H9 (cell line): ENCODE data around the gene CDYL. TPM values are rescaled to one million over a fixed set of nuclear protein-coding genes. Genes with fewer than 3 reads are reported as not detected.

Source experiments
- DNase-seq: peaks from one replicate; pipeline ENCODE4 v3.0.0-alpha.2; 2017
- H2AFZ ChIP-seq: one replicate; pipeline ENCODE4 v1.6.1; 2013; ENCODE audit warnings: mild to moderate bottlenecking, low read length, control low read depth, moderate library complexity
- H2AK5ac ChIP-seq: 2 replicates; pipeline ENCODE4 v1.6.1; 2013; ENCODE audit warnings: low read length, control low read depth, mixed read lengths; ENCODE audit not compliant: insufficient read length
- H2BK120ac ChIP-seq: one replicate; pipeline ENCODE4 v1.6.1; 2013; ENCODE audit warnings: low read depth, mild to moderate bottlenecking, low read length, control low read depth, inconsistent platforms; ENCODE audit not compliant: poor library complexity, severe bottlenecking
- H2BK12ac ChIP-seq: 2 replicates; pipeline ENCODE4 v1.6.1; 2013; ENCODE audit warnings: low read length, control low read depth, mixed read lengths, low read depth; ENCODE audit not compliant: insufficient read length
- H2BK15ac ChIP-seq: 2 replicates; pipeline ENCODE4 v1.6.1; 2013; ENCODE audit warnings: low read depth, low read length, control low read depth
- H2BK20ac ChIP-seq: one replicate; pipeline ENCODE4 v1.6.1; 2013; ENCODE audit warnings: low read depth, mild to moderate bottlenecking, low read length, control low read depth, inconsistent platforms; ENCODE audit not compliant: poor library complexity, severe bottlenecking
- H2BK5ac ChIP-seq: 2 replicates; pipeline ENCODE4 v1.6.1; 2013; ENCODE audit warnings: low read length, control low read depth, mixed read lengths; ENCODE audit not compliant: insufficient read length
- H3K14ac ChIP-seq: 2 replicates; pipeline ENCODE4 v1.6.1; 2013; ENCODE audit warnings: low read length, control low read depth; ENCODE audit not compliant: insufficient read depth
- H3K18ac ChIP-seq: 2 replicates; pipeline ENCODE4 v1.6.1; 2013; ENCODE audit warnings: low read depth, mild to moderate bottlenecking, mixed read lengths, low read length, control low read depth; ENCODE audit not compliant: insufficient read length
- H3K23ac ChIP-seq: 2 replicates; pipeline ENCODE4 v1.6.1; 2013; ENCODE audit warnings: low read length, control low read depth, mixed read lengths, low read depth; ENCODE audit not compliant: insufficient read length
- H3K23me2 ChIP-seq: 2 replicates; pipeline ENCODE4 v1.6.1; 2013; ENCODE audit warnings: low read depth, mild to moderate bottlenecking, mixed read lengths, low read length, control low read depth; ENCODE audit not compliant: insufficient read length, poor library complexity, severe bottlenecking
- H3K27ac ChIP-seq: 2 replicates; pipeline ENCODE4 v1.5.1; 2013; ENCODE audit warnings: low read length, control low read depth, mixed read lengths, low read depth; ENCODE audit not compliant: insufficient read length
- H3K27me3 ChIP-seq: 2 replicates; pipeline ENCODE4 v1.6.1; 2013; ENCODE audit warnings: low read length, control low read depth, inconsistent platforms; ENCODE audit not compliant: insufficient read depth
- H3K4ac ChIP-seq: 2 replicates; pipeline ENCODE4 v1.6.1; 2013; ENCODE audit warnings: low read depth, mild to moderate bottlenecking, control low read depth, inconsistent platforms, low read length, moderate library complexity
- H3K4me1 ChIP-seq: 2 replicates; pipeline ENCODE4 v1.6.1; 2013; ENCODE audit warnings: low read length, control low read depth, inconsistent platforms; ENCODE audit not compliant: insufficient read depth
- H3K4me2 ChIP-seq: 2 replicates; pipeline ENCODE4 v1.6.1; 2013; ENCODE audit warnings: low read length, control low read depth, mixed read lengths; ENCODE audit not compliant: insufficient read length, insufficient read depth
- H3K56ac ChIP-seq: 2 replicates; pipeline ENCODE4 v1.6.1; 2013; ENCODE audit warnings: low read depth, mild to moderate bottlenecking, mixed read lengths, low read length, control low read depth; ENCODE audit not compliant: insufficient read length
- H3K79me1 ChIP-seq: 2 replicates; pipeline ENCODE4 v1.6.1; 2013; ENCODE audit warnings: low read depth, mild to moderate bottlenecking, moderate library complexity, low read length, control low read depth, inconsistent platforms; ENCODE audit not compliant: insufficient read depth, poor library complexity, severe bottlenecking
- H3K79me2 ChIP-seq: 2 replicates; pipeline ENCODE4 v1.6.1; 2013; ENCODE audit warnings: low read length, control low read depth, inconsistent platforms; ENCODE audit not compliant: insufficient read depth
- H3K9ac ChIP-seq: 2 replicates; pipeline ENCODE4 v1.6.1; 2013; ENCODE audit warnings: low read length, control low read depth, mixed read lengths; ENCODE audit not compliant: insufficient read length; ENCODE audit errors: extremely low read depth
- H3K9me3 ChIP-seq: one replicate; pipeline ENCODE4 v1.6.1; 2013; ENCODE audit warnings: low read depth, low read length, inconsistent platforms; ENCODE audit not compliant: control insufficient read depth
- H3T11ph ChIP-seq: one replicate; pipeline ENCODE4 v1.6.1; 2013; ENCODE audit warnings: mild to moderate bottlenecking, low read length, control low read depth, inconsistent platforms
- H4K20me1 ChIP-seq: one replicate; pipeline ENCODE4 v1.6.1; 2013; ENCODE audit not compliant: control insufficient read depth, insufficient read length, insufficient read depth
- H4K5ac ChIP-seq: 2 replicates; pipeline ENCODE4 v1.6.1; 2013; ENCODE audit warnings: low read depth, mild to moderate bottlenecking, mixed read lengths, low read length, control low read depth; ENCODE audit not compliant: insufficient read length
- H4K8ac ChIP-seq: replicated peaks from 2 replicates; pipeline ENCODE4 v1.6.1; 2013; ENCODE audit warnings: low read length, control low read depth, mixed read lengths, low read depth; ENCODE audit not compliant: insufficient read length
- H4K91ac ChIP-seq: 2 replicates; pipeline ENCODE4 v1.6.1; 2013; ENCODE audit warnings: low read depth, mild to moderate bottlenecking, moderate library complexity, mixed read lengths, low read length, control low read depth; ENCODE audit not compliant: insufficient read length
- H3K27ac Mint-ChIP-seq, 3 experiments: 2 replicates in 2 of 3; 3 replicates in 1 of 3; pipeline ENCODE4 v1.8.0; 2020 to 2021; ENCODE audit warnings: mixed read lengths in 3 of 3, mild to moderate bottlenecking in 1 of 3, moderate library complexity in 1 of 3
- H3K27me3 Mint-ChIP-seq: 2 replicates; pipeline ENCODE4 v1.8.0; 2021; ENCODE audit warnings: low read depth, mild to moderate bottlenecking, moderate library complexity, mixed read lengths
- H3K36me3 Mint-ChIP-seq, 3 experiments: 2 replicates in 2 of 3; 3 replicates in 1 of 3; pipeline ENCODE4 v1.8.0; 2020 to 2021; ENCODE audit warnings: low read depth in 3 of 3, mixed read lengths in 3 of 3; ENCODE audit not compliant: insufficient read depth in 1 of 3
- H3K4me1 Mint-ChIP-seq, 2 experiments: 2 replicates each; pipeline ENCODE4 v1.8.0; 2020; ENCODE audit warnings: mixed read lengths in 2 of 2
- H3K4me3 Mint-ChIP-seq, 2 experiments: 2 replicates in 1 of 2; 3 replicates in 1 of 2; pipeline ENCODE4 v1.8.0; 2020 to 2021; ENCODE audit warnings: mild to moderate bottlenecking in 2 of 2, mixed read lengths in 2 of 2, moderate library complexity in 1 of 2
- H3K9me3 Mint-ChIP-seq, 2 experiments: 2 replicates in 1 of 2; 3 replicates in 1 of 2; pipeline ENCODE4 v1.8.0; 2020; ENCODE audit warnings: mild to moderate bottlenecking in 2 of 2, mixed read lengths in 2 of 2, moderate library complexity in 1 of 2
- WGBS: extraction: QIAGEN DNeasy Blood & Tissue Kit; methylation state at CpG from one replicate; pipeline ENCODE4 v1.1.7; 2013; ENCODE audit warnings: missing lambda C conversion rate, low lambda C conversion rate, mixed read lengths; ENCODE audit not compliant: insufficient read length; ENCODE audit errors: extremely low coverage; 5-methylcytosine and 5-hydroxymethylcytosine counted together
- total RNA-seq: library from RNA; stranded (reverse); gene quantifications from 2 replicates; pipeline ENCODE4 v1.2.1, GENCODE V29; 2021
- TF ChIP-seq, protein P1 (sequence below): fragments of 200-600 bp; sonication (generic); conservative IDR thresholded peaks from 3 replicates; pipeline ENCODE4 v1.8.0; 2021; ENCODE audit warnings: antibody characterized with exemption, mild to moderate bottlenecking

Gene CDYL
- total RNA-seq, 1 experiment from 2014 or later = 95.0 TPM

DNA sequence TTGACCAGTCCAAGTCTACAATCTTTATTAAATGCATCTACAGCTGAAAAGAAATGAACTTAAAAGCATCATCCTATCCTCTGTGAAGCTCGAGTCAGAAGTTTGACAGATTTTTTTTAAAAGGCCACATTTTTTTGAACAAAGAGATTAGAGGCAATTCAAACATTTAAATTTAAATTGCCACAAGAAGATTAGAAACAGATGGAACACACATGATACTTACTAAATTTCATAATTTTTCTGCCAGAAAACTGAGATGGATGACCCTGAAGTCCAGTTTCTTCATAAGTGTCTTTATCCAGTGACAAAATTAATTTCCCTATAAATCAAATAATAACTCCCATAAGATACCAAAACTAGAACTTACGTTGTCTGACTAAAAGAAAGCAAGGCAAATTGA lies 223.4 kb downstream of the CDYL start:
- no peak overlapping the region for H2BK120ac ChIP-seq
- no peak overlapping the region for H3K18ac ChIP-seq
- no peaks in the 10 kb centered on the region for H3K79me1 ChIP-seq
- no peak overlapping the region for H3T11ph ChIP-seq
- Mint-ChIP-seq H3K9me3 (no peaks in the 10 kb centered on the region), H3K36me3 (peaks cover 6 to 18% (median 10%) of the 10 kb centered on the region in 3 experiments; a peak in 5 of 7 replicates), H3K27ac (no peak overlapping the region), H3K27me3 (no peaks in the 10 kb centered on the region), H3K4me3 (no peak overlapping the region), H3K4me1 (peaks cover 1 to 2% of the 10 kb centered on the region in 2 experiments)
- H2BK12ac ChIP-seq = no peak overlapping the region
- no peak overlapping the region for H4K91ac ChIP-seq
- no peak overlapping the region for H2BK20ac ChIP-seq
- H3K27ac ChIP-seq = no peak overlapping the region
- H3K9me3 ChIP-seq = no peaks in the 10 kb centered on the region
- no peak overlapping the region for H3K4ac ChIP-seq
- DNase-seq = no peak
- no peaks in the 10 kb centered on the region for H3K23me2 ChIP-seq
- H3K23ac ChIP-seq = no peak overlapping the region
- no CpG with 5 or more reads among the region's 2 CpGs for WGBS
- no peak overlapping the region for H3K14ac ChIP-seq
- H3K4me1 ChIP-seq = no peaks in the 10 kb centered on the region
- no peak overlapping the region for H2BK5ac ChIP-seq
- H4K8ac ChIP-seq = no peak overlapping the region
- no peaks in the 10 kb centered on the region for H3K79me2 ChIP-seq
- H2AK5ac ChIP-seq = no peak overlapping the region
- no peaks in the 10 kb centered on the region for H4K20me1 ChIP-seq
- no peak overlapping the region for H2BK15ac ChIP-seq
- no peak overlapping the region for H4K5ac ChIP-seq
- no peak overlapping the region for H3K56ac ChIP-seq
- no peaks in the 10 kb centered on the region for H3K27me3 ChIP-seq
- no peak overlapping the region for H3K4me2 ChIP-seq
- no peak overlapping the region for H2AFZ ChIP-seq
- TF ChIP-seq, protein P1, sequence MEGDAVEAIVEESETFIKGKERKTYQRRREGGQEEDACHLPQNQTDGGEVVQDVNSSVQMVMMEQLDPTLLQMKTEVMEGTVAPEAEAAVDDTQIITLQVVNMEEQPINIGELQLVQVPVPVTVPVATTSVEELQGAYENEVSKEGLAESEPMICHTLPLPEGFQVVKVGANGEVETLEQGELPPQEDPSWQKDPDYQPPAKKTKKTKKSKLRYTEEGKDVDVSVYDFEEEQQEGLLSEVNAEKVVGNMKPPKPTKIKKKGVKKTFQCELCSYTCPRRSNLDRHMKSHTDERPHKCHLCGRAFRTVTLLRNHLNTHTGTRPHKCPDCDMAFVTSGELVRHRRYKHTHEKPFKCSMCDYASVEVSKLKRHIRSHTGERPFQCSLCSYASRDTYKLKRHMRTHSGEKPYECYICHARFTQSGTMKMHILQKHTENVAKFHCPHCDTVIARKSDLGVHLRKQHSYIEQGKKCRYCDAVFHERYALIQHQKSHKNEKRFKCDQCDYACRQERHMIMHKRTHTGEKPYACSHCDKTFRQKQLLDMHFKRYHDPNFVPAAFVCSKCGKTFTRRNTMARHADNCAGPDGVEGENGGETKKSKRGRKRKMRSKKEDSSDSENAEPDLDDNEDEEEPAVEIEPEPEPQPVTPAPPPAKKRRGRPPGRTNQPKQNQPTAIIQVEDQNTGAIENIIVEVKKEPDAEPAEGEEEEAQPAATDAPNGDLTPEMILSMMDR = no peak
- no peak overlapping the region for H3K9ac ChIP-seq
